GM06990 (cell line): ENCODE measurements around the gene PDGFRB.

Source experiments
- DNase-seq: peaks from one replicate; pipeline ENCODE4 v3.0.0-alpha.2; 2011; ENCODE audit not compliant: insufficient read length; ENCODE audit errors: extremely low read depth
- H3K27me3 ChIP-seq: replicated peaks from 2 replicates; pipeline ENCODE4 v1.6.0; 2011; ENCODE audit warnings: low read length; ENCODE audit not compliant: control insufficient read depth, insufficient read depth
- H3K36me3 ChIP-seq: 2 replicates; pipeline ENCODE4 v1.5.1; 2011; ENCODE audit warnings: low read length; ENCODE audit not compliant: control insufficient read depth, insufficient read depth
- H3K4me3 ChIP-seq: replicated peaks from 2 replicates; pipeline ENCODE4 v1.5.1; 2011; ENCODE audit warnings: low read depth, mild to moderate bottlenecking, control low read depth, low read length
- TF ChIP-seq, protein P1 (sequence below): IDR thresholded peaks from 2 replicates; pipeline ENCODE4 v1.5.1; 2011; ENCODE audit warnings: low read length, control low read depth, mild to moderate bottlenecking, inconsistent platforms; ENCODE audit not compliant: insufficient read depth, poor library complexity, severe bottlenecking

PDGFRB gene

GRCh38 chr5:150196986-150197385, 41.3 kb upstream of the PDGFRB start:
- Histone ChIP-seq H3K27me3 (peaks cover 7% of the 10 kb centered on the region), H3K4me3 (no peak overlapping the region), H3K36me3 (no peaks in the 10 kb centered on the region)
- DNase-seq: no peak
- TF ChIP-seq, protein P1, sequence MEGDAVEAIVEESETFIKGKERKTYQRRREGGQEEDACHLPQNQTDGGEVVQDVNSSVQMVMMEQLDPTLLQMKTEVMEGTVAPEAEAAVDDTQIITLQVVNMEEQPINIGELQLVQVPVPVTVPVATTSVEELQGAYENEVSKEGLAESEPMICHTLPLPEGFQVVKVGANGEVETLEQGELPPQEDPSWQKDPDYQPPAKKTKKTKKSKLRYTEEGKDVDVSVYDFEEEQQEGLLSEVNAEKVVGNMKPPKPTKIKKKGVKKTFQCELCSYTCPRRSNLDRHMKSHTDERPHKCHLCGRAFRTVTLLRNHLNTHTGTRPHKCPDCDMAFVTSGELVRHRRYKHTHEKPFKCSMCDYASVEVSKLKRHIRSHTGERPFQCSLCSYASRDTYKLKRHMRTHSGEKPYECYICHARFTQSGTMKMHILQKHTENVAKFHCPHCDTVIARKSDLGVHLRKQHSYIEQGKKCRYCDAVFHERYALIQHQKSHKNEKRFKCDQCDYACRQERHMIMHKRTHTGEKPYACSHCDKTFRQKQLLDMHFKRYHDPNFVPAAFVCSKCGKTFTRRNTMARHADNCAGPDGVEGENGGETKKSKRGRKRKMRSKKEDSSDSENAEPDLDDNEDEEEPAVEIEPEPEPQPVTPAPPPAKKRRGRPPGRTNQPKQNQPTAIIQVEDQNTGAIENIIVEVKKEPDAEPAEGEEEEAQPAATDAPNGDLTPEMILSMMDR: no peak

- TF ChIP-seq, protein P1: no peak
- DNase-seq: no peak
- Histone ChIP-seq H3K27me3 (peaks cover 7% of the 10 kb centered on the region), H3K4me3 (no peak overlapping the region), H3K36me3 (no peaks in the 10 kb centered on the region)
Measured at GRCh38 chr5:150196514-150196913, 40.9 kb upstream of the PDGFRB start.

GRCh38 chr5:150195736-150196485, 40.3 kb upstream of the PDGFRB start:
- no peak for DNase-seq
- no peak overlapping the region for H3K4me3 ChIP-seq

DNA sequence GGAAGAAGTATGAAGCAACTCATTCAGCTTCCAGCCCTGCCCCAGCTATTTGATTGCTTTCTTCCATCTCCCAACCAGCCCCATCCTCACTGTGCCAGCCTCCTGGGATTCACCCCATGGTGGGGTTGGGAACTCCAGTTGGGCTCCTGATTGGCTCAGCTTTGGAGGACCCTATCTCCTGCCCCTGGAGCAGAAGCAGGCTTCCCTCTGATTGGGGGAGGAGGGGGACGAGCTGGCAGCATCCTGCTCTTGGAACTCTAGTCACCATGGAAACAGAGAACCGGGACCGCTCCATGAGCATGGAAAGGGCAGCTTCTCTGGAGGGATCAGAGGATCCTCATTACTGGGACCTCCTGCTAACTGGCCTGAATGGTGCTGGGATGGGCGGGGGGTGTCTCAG, 36.8 kb upstream of the PDGFRB start:
- DNase-seq: no peak
- H3K27me3 ChIP-seq: peaks cover 4% of the 10 kb centered on the region
- no peaks in the 10 kb centered on the region for H3K36me3 ChIP-seq
- H3K4me3 ChIP-seq: no peak overlapping the region
- TF ChIP-seq, protein P1: no peak

More at GRCh38 chr5:150195736-150196485, 40.3 kb upstream of the PDGFRB start:
- Histone ChIP-seq H3K36me3 (no peaks in the 10 kb centered on the region), H3K27me3 (peaks cover 8% of the 10 kb centered on the region)
- TF ChIP-seq, protein P1: no peak

DNA sequence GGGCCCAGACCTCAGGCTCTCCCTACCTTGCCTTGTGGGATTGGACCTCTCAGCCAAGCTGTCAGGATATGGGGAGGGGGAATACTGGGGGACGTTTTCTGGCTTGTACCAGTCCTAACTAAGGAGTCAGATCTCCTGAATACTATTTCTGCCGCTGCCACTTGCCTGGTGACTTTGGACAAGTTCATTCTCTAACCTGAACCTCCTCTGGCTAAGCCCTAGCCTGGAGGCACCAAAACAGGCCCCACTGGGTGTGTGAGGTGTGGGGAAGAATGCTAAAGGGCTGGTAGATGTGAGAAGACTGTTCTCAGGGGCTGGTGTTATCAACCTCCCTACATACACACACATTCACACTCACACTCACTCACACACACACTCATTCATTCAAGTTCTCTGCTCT, 35.3 kb upstream of the PDGFRB start:
- no peak for DNase-seq
- H3K4me3 ChIP-seq: no peak overlapping the region
- no peaks in the 10 kb centered on the region for H3K36me3 ChIP-seq
- H3K27me3 ChIP-seq: peaks cover 1% of the 10 kb centered on the region
- TF ChIP-seq, protein P1: no peak

GRCh38 chr5:150190503-150190979, 34.9 kb upstream of the PDGFRB start:
- TF ChIP-seq, protein P1: no peak
- H3K4me3 ChIP-seq: no peak overlapping the region
- DNase-seq: no peak
- no peaks in the 10 kb centered on the region for H3K36me3 ChIP-seq
- H3K27me3 ChIP-seq: peaks cover 1% of the 10 kb centered on the region
